Measurements from ENCODE around the gene MCEE.

MCEE gene

GRCh38 chr2:71082402-71083252 lies 47.4 kb downstream of the MCEE start:
- DNase-seq (ENCODE audit: low read depth in 2 of 2): peak in 1 of 2 donors; percentile 17

DNA sequence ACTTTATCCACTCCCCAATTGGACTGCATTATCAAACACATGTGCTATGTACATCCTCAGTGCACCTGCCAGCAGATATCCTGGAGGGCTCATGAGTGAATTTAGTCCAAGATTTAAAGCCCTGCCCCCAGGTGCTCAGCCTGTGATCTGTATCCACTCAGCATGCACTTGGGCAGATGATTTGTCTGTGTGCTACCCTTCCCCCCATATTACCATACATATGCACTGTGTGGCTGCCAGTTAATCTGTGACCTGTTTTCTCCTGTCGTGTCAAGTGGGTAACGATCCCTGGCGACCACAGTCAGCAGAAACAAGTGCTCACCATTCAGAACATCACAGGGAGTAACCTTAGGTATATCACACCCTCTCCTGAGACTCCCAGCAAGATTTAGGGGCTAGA lies 51.4 kb downstream of the MCEE start:
- no peak for DNase-seq (ENCODE audit: low read depth in 2 of 2)

DNA sequence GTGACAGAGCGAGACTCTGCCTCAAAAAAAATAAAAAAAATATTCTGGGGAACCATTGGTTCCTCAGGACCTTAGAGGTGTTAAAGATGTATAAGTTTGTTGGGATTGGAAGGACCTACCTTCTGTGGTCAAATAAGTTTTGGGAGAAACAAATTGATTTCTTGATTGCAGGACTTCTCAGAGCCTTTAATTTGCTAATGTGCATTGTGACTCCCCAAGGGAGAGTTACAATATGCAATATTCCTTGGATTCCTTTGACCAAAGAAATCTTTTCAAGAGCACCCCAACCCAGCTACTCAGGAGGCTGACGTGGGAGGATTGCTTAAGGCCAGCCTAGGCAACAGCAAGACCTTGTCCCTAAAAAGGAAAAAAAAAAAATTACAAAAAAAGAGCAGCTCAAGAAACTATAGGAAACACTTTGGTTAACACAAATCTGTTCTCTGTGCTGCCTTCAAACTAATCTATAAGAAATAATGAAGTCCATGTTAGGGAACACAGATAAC lies 55.1 kb downstream of the MCEE start:
- DNase-seq (ENCODE audit: low read depth in 2 of 2): no peak

- no peak for DNase-seq (ENCODE audit: low read depth in 2 of 2)
Observed at GRCh38 chr2:71073475-71073874, 56.6 kb downstream of the MCEE start.

DNA sequence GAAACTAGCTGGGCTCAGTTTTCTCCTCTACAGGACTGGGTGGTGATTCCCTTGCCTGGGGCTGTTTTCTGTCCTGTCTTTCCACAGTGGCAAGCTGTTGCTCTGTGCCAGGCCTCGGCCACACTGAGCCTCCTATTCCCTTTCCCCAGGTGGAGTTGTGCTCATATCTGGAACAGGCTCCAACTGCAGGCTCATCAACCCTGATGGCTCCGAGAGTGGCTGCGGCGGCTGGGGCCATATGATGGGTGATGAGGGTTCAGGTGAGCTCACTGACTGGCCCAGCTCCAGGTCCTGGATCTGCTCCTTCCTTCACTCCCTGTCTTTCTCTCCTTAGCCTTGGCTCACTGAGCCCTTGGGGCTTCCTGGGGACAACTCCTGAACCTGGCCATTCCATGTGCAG lies 57.5 kb downstream of the MCEE start:
- no peak for DNase-seq (ENCODE audit: low read depth in 2 of 2)

DNA sequence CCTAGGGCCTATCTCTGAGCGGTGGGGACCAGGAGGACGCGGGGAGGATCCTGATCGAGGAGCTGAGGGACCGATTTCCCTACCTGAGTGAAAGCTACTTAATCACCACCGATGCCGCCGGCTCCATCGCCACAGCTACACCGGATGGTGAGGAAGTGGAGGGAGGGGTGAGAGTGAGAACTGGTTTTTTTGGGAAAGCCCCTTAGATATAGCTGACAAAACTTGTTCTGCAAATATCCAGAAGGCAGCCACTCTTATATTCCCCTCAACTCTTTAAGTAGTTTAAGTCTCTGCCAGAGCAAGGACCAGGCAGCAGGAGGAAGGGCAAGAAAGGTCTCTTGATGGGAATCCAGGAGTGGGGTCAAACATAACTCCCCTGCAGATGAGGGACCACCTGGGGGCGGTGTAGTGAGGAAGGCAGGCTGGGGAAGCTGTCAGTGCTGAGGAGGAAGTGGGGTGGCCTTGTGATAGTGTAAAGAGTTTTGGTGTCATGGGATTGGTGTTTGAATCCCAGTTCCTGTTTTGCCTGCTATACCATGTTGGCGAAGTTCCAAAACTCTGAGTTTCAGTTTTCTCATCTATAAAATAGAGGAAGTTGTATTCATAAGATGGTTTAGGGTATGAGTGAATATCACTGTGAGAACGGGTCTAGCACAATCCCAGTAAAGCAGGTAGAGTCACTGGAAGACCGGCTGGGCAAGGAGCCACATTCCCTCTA lies 58.2 kb downstream of the MCEE start:
- peak; percentile 21 to 38 for DNase-seq (ENCODE audit: low read depth in 2 of 2)

DNA sequence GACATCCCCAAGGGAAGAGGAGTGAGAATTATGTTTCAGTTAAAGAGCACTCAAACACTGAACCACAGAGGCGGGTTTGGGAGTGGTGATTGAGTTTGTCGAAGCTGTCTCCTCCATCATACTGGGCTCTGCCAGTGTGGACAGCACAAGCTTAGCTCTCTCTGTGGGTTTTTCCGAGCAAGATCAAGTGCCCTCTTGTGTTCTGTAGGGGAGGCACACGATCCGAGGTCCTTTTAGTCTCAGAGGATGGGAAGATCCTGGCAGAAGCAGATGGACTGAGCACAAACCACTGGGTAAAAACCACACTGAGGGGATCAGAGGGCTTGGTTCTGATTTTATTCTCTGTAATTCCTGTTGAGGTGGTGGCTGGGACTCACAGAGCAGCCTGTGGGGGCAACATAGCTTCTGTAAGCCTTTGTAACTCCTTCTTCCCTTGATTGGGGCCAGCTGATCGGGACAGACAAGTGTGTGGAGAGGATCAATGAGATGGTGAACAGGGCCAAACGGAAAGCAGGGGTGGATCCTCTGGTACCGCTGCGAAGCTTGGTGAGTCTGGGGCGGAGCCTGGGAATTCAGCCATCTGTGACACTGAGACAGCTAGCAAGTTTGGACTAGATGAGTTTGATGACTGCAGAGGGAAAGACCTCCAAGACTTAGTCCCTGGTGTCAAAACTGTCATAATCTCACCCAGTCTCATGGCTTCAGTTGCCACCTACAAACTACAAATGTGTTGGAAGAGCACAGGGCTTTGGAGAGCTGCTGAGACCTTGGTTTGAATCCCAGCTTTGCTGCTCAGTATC lies 59.5 kb downstream of the MCEE start:
- no peak for DNase-seq (ENCODE audit: low read depth in 2 of 2)

GRCh38 chr2:71069376-71069775 lies 60.7 kb downstream of the MCEE start:
- no peak for DNase-seq (ENCODE audit: low read depth in 2 of 2)

- DNase-seq (ENCODE audit: low read depth in 2 of 2): peak; percentile 94 to 97
Observed at GRCh38 chr2:71068218-71069035, 61.6 kb downstream of the MCEE start, which contains the start of gene NAGK. TSS of gene NAGK (plus strand) at chr2:71068648. CDS start at chr2:71068684, 36 bp downstream.

DNA sequence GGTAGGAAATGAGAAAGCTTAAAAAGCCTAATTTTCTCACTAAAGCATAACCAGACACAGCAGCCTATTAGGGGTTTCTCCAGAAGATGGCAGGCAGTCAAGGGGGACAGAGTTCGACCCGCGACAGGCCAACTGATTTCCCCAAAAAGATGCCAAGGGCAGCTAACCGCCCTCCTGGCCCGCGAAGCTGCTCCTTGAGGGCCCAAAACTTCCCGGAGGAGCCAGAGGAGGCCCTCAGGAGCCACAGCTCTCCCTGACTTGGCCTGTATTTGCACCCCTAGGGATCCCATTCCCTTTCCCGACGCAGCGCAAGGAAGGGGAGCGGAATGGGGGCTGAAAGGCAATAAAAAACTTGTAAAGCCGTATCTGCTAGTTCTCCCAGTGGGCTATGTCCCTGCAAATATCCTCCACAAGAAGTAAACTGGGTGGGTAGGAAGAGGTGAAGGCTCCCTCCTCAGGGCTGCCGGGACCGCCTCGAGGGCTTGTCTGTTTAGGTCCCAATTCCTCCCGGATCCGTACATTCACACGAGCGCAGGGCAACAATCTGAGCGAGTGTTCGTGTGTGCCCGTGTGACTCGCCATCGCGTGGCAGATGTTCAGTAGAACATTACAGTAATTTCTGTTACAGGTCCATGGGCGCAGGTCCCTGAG lies 62.3 kb downstream of the MCEE start:
- DNase-seq (ENCODE audit: low read depth in 2 of 2): no peak

- DNase-seq (ENCODE audit: low read depth in 2 of 2): no peak
Observed at GRCh38 chr2:71066856-71067255, 63.2 kb downstream of the MCEE start.

DNA sequence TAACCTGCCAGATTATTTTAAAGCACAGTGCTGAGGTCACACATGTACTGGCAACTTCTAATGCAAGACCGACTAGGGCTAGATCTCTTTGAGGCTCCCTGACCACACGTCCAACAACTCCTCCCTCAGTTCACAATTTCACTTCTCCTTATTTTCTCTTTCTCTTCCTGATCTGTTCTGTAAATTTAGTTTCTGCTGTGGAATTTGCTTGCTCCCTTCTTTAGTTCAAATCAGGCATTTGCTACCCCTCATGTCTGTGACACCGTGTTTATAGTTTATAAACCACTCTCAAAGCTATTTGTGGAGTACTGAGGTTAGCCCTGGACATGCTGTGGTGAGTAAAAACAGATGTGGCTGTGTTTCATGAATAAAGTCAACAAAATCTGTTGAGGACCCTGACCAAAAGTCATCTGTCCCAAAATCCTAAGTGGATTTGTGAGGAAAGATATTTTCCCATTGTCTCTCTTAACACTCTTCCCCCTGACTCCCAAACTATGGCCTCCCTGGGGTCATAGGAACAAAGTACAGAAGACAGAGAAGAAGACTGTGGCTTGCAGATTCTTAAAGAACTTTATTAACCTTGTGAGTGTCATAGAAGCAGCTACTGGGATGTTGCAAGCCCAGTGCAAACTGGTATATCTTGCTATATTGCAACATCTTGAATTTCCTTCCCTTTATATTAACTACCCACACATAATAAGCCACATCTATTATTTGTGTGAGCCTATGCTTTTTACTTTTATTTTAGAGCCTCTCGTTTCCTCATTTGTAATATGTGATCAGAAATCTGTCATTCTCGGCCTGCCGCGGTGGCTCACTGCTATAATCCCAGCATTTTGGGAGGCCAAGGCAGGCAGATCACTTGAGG lies 65.0 kb downstream of the MCEE start:
- no peak for DNase-seq (ENCODE audit: low read depth in 2 of 2)

DNA sequence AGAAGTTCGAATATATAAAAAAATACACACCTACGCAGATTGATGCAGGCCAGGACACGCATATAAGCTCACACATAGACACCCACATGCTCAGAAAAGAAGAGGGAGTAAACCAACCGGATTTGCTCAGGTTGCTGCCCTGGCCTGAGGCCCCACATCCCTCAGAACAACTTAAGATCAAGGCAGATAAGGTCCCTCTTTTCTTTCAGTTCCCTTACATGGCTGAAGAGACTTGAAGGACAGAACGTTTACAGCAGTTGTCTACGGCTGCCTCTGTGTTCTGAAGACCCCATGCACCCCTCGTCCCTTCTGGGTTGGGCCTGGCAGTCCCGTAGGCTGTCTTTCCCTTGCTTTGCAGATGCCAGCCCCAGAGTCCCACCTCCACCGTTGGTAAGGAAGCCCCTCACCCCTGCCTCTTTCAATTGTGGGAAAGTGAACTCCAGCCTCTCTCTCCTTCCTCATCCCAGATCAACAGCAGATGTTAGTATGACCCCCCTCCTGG lies 65.9 kb downstream of the MCEE start:
- no peak for DNase-seq (ENCODE audit: low read depth in 2 of 2)

GRCh38 chr2:71063216-71063615 lies 66.8 kb downstream of the MCEE start:
- no peak for DNase-seq (ENCODE audit: low read depth in 2 of 2)

GRCh38 chr2:71060871-71061270 lies 69.2 kb downstream of the MCEE start:
- no peak for DNase-seq (ENCODE audit: low read depth in 2 of 2)

GRCh38 chr2:71060211-71060610 lies 69.8 kb downstream of the MCEE start:
- DNase-seq (ENCODE audit: low read depth in 2 of 2): no peak

Measured in stimulated activated CD8-positive, alpha-beta memory T cell treated with anti-CD3 and anti-CD28 coated beads, Interleukin-7, amount 100 ng/mL, for 4 hours (primary cell).